GM23248 (cell line): Measurements from ENCODE around the gene ISYNA1.

ENCODE experiments used
- EZH2 ChIP-seq: fragments of 200-600 bp; sonication (generic); IDR thresholded peaks from 2 replicates; pipeline ENCODE4 v1.6.1; 2018; ENCODE audit warnings: antibody characterized with exemption, mild to moderate bottlenecking; ENCODE audit not compliant: insufficient read depth, poor library complexity, severe bottlenecking
- EZH2phosphoT487 ChIP-seq: fragments of 200-600 bp; sonication (generic); IDR thresholded peaks from 2 replicates; pipeline ENCODE4 v1.6.1; 2018; ENCODE audit warnings: antibody characterized with exemption, moderate library complexity, mild to moderate bottlenecking, low read depth; ENCODE audit not compliant: insufficient read depth

DNA sequence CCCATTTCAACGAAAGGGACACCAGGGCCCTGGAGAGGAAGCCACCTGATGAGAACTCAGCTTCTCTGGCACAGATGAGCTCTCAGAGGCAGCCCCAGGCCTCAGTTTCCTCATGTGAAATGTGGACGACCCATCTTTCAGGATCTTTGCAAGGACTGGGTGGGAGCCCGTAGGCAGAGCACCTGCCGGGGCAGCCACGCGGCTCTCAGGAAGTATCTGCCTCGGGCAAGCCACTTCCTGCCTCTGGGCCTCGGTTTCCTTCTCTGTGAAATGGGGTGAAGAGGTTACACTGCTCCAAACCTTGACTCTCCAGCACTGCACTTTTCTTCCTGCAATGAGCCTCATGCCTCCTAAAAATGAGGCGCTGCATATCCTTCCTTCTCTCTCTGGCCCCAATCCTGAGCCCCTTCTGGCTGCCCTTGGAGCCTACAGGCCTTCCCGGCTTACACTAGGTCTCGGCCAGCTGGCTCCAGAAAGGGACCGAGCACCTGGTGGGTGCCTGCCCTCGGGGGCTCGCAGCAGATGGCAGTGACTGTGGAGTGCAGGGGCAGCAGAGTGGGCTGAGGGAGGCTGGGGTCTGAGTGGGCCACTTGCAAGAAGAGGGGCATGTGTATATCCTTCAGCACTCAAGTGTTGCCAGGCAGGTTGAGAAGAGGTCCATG, 15.3 kb downstream of the ISYNA1 start:
- TF ChIP-seq EZH2, result no peak
- no peak for TF ChIP-seq EZH2phosphoT487
